Tongue (tissue), 2 donors: Measurements from ENCODE around the gene NBPF12. TPM values are rescaled to one million over a fixed set of nuclear protein-coding genes. Genes with fewer than 3 reads are reported as not detected.
"Not testable (repeated sequence)": the region's sequence is repeated elsewhere in the genome, so short reads cannot be mapped to it uniquely, and the experiment has no call there.

ENCODE experiments used
- DNase-seq: peaks from one replicate; pipeline ENCODE4 v3.0.0-alpha.2; 2015
- total RNA-seq: library from RNA; depleted of rRNA; stranded (reverse); fragments of >200 nt; gene quantifications from one replicate; pipeline ENCODE4 v1.2.3, GENCODE V29; 2014

Gene NBPF12, protein sequence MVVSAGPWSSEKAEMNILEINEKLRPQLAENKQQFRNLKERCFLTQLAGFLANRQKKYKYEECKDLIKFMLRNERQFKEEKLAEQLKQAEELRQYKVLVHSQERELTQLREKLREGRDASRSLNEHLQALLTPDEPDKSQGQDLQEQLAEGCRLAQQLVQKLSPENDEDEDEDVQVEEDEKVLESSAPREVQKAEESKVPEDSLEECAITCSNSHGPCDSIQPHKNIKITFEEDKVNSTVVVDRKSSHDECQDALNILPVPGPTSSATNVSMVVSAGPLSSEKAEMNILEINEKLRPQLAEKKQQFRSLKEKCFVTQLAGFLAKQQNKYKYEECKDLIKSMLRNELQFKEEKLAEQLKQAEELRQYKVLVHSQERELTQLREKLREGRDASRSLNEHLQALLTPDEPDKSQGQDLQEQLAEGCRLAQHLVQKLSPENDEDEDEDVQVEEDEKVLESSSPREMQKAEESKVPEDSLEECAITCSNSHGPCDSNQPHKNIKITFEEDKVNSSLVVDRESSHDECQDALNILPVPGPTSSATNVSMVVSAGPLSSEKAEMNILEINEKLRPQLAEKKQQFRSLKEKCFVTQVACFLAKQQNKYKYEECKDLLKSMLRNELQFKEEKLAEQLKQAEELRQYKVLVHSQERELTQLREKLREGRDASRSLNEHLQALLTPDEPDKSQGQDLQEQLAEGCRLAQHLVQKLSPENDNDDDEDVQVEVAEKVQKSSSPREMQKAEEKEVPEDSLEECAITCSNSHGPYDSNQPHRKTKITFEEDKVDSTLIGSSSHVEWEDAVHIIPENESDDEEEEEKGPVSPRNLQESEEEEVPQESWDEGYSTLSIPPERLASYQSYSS (N-terminal part only)
- 16.2 TPM for total RNA-seq

DNA sequence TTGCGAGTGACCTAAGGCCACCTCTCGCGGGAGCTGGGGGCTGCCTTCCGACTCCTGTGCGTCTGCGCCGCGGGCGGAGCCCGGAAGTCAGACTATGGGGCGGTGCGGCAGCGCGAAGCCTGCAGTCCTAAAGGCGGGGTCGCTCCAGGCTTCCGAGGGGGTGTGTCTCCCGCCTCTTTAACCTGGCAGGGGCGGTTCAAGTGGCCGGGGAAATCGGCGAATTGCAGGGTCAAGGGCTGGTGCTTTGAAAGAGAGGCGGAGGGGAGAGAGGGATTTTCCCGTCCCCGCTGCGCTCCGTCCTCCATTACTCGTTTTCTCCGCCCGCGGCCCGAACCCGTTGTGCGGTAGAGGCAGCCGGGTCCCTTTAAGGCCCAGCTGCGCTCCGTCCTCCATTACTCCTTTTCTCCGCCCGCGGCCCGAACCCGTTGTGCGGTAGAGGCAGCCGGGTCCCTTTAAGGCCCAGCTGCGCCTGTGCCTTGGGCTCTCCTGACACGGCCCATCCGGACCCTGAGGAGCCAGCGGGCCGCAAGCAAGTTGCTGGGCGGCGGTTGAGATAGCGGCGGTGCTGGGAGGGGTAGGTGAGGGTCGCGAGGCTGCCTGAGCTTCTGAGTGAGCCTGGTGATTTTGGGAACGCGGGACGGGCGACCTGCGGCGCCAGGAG is at the start of gene NBPF12:
Gene NBPF12, plus strand, starts transcription at position 83 of the 661 bp plus-strand sequence. CDS start 21,820 bp downstream, outside the sequence.
- peak; percentile 95 for DNase-seq

DNA sequence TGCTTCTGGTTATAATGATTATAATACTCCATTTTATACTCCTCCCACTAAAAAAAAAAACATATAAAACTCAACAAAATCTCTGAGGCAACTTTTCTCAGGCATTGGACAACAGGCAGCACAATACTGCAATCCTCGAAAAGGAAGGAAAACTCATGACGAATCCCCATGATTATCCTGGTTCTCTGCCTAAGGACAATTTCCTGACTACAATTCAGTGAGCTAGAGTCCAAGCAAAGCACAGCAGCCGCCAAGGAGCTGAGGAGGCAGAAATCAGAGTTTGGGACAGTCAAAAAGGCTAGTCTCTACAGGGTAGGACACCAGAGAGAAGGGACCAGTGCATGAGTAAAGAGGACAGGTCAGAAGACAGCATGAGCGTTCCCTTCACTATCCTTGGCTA is 46.8 kb upstream of the NBPF12 start:
- not testable (repeated sequence) for DNase-seq

DNA sequence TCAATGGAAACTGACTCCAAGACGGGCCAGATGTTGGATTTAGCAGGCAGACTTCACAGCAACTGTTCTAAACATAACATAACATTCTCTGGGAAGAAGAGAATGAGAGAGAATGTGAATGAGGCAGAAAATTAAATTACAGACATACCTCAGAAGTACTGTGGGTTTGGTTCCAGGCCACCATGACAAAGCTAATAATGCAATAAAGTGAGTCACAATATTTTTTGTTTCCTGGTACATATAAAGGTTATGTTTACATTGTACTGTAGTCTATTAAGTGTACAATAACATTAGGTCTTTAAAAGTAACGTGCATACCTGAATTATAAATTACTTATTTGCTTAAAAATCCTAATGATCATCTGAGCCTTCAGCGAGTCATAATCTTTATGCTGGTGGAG is 45.8 kb upstream of the NBPF12 start:
- DNase-seq = not testable (repeated sequence)

DNA sequence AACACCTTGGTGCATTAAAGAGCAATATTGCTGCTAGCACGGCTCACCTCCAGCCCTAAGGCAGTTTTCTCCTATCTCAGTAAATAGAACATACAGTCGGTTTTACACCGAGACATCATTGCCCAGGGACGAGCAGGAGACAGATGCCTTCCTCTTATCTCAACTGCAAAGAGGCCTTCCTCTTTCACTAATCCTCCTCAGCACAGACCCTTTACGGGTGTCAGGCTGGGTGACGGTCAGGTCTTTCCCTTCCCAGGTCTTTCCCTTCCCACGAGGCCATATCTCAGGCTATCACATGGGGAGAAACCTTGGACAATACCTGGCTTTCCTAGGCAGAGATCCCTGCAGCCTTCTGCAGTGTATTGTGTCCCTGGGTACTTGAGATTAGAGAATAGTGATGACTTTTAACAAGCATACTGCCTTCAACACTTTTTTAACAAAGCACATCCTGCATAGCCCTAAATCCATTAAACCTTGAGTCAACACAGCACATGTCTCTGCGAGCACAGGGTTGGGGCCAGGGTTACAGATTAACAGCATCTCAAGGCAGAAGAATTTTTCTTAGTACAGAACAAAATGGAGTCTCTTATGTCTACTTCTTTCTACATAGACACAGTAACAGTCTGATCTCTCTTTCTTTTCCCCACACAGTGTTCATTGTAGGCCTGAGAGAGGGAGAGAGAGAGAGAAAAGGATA is 30.4 kb upstream of the NBPF12 start:
- not testable (repeated sequence) for DNase-seq

DNA sequence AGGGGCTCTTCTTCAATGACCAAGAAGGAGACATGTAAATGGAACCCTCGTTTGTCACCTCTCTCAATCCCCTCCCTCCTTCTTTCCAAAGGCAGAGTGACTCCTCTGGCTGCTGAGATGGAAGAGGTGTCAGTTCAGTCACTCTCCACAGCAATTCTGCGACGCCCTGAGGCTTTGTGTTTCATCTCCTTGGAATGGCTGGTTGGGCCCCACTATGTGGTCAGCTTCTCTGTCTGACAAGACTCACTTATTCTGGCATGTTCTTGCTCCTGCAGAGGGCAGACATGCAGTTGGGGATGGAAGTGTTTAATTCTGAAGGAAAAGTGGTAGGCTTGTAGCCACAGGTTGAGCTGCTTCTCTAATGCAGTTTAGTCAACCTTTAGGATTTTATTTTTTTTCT is 25.1 kb upstream of the NBPF12 start:
- DNase-seq = not testable (repeated sequence)

DNA sequence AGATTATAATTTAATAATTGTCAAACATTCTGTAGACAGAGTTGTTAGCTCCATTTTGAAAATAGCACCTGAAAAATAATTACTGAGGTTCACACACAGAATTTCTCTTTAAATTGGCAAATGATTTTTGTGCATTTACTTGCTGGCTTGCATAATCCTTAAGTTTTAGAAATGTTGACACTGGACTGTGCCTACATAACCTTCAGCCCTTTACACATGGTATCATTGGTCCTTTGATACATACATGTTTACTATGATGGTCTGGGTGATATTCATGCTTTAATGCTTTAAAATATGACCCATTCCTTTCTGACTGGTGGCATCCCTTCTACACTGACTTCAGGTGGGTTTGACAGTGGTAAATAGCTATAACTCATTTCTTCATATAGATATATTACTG is 17.3 kb upstream of the NBPF12 start:
- DNase-seq = not testable (repeated sequence)

DNA sequence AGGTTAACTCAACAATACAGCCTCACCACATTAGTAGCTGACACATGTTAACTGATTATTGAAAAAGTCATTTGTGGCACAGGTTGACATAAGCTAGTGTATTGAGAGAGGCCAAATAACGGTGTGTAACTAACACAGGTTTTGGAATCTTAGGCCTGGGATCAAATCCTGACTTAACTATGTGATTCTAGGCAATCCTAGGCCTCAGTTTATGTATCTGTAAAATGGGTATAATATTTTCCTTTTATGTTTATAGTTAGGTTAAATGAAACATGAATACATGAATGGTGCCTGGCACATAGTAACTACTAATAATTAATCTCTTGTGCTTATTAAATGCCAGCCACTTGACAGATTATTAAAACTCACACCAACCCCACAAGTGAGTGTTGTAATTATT is 15.5 kb upstream of the NBPF12 start:
- not testable (repeated sequence) for DNase-seq

DNA sequence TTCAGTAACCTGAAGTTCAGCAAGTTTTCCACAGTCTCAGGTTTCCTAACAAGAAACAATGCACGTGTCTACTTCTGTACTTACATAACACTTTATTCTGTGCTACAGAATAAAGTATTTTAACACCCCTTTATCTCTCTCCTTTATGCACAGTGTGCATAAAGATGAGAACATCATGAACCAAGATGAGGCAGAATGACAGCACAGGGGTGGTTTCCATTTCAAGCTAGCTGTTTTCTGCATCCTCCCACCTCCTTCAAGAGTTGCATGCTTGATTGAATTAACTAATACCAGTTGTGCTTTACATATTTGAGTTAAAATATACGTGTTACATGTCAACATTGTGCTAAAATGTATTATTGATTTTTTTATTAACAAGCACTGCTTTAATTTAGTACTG is 14.0 kb upstream of the NBPF12 start:
- DNase-seq = not testable (repeated sequence)

DNA sequence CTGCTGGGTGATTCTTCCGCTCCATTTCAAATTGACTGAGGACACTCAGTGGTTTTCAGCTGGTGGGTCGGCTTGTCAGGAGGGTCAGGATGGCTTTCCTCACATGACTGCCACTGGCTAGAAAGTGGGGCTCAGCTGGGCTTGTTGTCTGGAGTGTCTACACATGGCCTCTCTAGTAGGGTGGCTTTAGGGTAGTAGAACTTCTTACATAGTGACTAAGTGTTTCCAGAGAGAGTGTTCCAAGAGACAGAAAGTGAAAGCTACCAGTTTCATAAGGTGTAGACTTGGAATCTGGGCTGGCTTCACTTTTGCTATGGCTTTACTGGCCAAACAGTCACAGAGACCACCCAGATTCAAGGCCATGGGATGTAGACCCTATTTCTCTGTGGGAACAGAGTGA is 11.7 kb upstream of the NBPF12 start:
- DNase-seq = not testable (repeated sequence)

DNA sequence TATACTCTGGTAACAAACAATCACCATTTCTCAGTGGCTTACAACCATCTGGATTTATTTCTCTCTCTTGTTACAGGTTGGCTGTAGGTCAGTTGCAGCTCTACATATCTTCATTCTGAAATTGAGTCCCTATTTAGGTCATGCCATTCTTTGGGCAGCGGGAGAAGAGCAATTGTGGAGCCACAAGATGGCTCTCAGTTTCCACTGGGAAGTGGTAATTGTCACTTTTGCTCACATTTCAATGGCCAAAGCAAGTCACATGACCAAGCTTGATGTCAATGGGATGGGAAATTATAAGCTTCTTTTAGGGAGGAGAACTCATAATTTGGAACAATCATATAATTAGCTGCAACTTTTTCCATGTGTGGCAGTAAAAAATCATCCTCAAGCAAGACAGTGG is 7.9 kb upstream of the NBPF12 start:
- not testable (repeated sequence) for DNase-seq

DNA sequence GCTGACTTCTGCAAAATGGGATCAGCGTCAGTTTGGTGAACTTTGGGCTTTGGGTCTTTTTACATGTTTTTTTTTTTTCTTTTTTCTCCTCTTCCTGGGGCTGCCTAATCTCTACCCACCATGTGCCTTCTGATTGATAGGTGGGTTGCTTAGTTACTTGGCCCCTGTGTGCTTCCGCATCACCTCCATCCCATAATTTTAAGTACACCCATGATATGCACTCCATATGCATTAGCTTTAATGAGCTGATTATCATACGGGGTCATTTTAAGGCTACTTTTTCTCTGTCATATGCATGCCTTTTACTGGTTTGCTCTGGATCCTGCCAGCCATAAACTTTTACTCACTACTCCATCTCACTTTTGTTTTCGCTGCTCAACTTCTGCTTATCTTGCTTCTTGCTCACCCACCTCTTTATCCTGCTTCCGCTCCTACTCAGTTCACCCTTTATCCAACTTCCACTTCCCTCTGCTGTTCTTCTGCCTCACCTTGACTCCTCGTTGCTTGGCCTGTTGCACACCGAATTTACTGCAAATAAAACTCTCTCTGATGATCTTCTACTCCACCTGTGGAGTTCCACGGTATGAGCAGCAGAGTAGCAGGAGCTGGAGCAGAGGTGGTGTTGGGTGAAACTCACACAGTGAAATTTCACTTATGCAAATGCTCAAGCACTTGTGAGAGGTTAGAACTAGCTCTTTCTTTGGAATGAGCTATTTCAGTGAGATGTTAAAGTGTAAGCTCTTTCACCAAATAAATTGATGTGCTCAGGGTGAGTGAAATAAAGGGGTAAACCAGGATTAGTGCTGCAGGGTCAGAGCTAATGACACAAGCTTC is 3.5 kb upstream of the NBPF12 start:
- DNase-seq = not testable (repeated sequence)

DNA sequence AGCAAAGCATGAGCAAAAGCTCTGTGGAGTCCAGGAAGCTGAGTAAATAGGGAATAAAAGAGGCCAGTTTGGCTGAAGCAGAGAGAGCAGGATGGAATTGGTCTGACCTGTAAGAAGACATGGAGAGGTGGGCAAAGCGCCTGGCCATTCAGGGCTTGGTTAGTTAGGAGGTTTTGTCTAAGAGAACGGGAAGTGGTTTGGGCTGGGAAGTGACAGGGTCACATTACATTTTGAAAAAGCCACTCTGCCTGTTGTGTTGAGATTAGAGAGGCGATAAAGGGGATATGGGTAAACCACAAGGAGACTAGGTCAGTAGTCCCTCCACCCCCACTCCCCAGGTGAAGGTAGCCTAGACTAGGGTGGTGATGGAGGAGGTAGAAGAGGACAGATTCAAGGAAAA is 662 bp upstream of the NBPF12 start:
- not testable (repeated sequence) for DNase-seq

DNA sequence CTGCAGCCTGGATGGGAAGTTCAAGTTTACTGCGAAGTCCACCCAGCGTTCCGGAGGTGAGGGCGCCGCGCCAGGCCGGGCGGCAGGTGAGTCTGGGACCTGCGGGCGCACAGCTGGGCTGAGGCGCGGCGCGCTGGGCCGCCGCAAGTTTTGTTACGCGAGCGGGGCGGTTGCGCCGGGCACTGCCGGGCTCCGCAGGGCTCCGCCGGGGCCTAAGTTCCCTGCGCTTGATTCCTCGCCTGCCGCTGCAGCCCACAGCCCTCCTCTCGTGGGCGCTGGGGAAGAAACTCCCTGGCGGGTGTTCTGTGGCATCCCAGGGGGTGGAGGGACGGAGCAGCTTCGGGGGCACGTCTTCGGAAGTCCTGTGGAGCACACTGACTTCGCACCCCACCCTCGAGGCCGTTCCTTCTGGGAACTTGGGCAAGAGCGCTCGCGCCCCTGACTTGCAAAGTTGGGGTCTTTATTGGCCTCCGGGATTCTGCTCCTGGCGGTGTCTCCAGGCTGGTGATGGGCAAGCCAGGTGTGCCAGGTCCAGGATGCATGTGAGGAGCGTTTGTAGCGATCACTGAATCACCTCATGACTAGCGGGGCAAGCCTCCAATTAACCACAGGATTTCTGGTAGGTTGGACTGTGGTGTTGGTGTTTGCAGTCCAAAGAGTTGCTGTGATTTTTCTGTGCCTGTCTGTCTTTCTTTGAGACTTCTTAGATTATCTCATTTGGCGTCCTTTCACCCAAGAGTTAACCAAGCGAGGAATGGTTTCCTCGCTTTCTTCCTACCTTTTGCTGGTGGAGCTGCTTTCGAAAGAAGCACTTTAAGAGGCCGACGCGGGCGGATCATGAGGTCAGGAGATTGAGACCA is 1.0 kb downstream of the NBPF12 start:
- DNase-seq = peak; percentile 22

DNA sequence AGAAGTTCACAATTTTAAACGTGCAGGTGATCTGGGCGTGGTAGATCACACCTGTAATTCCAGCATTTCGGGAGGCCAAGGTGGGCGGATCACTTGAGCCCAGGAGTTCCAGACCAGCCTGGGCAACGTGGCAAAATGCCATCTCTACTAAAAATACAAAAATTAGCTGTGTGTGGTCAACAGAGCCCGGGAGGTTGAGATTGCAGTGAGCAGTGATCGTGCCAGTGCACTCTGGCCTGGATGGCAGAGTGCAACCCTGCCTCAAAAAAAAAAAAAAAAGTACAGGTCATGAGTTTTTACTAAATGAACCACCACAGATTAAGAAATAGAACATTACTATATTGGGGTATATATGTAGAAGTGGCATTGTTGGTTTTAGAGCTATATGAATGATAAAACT is 2.2 kb downstream of the NBPF12 start:
- DNase-seq = not testable (repeated sequence)

DNA sequence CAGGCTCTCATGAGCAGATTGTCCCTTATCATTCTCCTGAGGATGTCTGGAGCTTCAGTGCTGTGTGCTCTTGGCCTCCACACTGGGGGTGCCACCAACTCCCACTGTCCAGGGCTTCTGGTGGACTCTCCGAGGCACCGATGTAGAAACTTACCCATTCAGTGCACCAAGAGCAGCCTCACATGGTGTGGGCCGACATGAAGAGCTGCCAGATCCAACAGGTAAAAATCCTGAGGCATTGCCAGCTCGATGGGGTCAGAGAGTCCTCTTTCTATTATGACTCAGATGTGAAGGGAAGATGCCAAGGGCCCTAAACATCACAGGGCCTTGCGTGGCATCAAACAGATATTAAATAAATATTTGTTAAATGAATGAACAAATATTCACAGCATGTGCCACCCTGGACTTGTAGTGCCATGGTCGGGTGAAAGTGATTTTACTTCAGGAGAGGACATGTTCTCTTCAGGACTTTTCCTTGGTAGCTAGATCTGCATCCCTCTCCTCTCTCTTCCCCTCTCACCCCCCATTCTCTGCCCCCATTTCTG is 5.3 kb downstream of the NBPF12 start:
- DNase-seq = not testable (repeated sequence)

DNA sequence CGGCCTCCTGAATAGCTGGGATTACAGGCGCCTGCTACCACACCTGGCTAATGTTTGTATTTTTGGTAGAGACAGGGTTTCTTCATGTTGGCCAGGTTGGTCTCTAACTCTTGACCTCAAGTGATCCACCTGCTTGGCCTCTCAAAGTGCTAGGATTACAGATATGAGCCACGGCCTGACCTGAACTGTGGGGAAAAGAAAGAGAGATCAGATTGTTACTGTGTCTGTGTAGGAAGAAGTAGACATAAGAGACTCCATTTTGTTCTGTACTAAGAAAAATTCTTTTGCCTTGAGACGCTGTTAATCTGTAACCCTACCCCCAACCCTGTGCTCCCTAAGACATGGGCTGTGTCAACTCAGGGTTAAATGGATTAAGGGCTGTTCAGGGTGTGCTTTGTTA is 10.0 kb downstream of the NBPF12 start:
- DNase-seq = not testable (repeated sequence)

DNA sequence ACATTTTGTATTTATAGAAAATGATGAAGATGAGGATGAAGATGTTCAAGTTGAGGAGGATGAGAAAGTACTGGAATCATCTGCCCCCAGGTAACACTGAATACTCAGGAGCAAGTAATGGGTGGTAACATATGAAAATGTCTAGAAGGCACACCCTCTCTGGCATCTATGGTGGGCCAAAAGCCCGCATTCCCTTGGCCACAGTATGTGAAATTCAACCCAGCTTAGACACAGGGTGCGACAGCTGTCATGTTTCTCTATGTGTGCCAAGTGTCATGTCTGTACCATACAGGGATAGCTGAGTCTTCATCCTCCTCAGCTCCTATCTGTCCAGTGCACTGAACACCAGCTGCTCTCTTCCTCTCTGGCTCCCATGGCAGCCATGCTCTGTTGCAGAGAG is 26.2 kb downstream of the NBPF12 start:
- peak; percentile 89 for DNase-seq

DNA sequence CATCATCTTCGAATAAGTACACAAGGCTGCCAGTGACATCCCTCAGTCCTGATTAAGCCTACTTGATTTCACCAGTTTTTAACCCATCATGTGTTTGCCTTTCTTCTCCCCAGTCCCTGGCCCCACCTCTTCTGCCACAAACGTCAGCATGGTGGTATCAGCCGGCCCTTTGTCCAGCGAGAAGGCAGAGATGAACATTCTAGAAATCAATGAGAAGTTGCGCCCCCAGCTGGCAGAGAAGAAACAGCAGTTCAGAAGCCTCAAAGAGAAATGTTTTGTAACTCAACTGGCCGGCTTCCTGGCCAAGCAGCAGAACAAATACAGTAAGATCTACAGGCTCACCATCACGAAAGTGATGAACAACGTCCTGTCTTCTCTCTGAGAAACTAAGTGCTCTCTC is 28.2 kb downstream of the NBPF12 start:
- DNase-seq = not testable (repeated sequence)

DNA sequence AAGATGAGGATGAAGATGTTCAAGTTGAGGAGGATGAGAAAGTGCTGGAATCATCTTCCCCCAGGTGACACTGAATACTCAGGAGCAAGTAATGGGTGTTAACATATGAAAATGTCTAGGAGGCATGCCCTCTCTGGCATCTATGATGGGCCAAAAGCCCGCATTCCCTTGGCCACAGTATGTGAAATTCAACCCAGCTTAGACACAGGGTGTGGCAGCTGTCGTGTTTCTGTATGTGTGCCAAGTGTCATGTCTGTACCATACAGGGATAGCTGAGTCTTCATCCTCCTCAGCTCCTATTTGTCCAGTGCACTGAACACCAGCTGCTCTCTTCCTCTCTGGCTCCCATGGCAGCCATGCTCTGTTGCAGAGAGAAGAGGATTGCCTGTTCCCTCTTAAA is 32.5 kb downstream of the NBPF12 start:
- peak; percentile 77 for DNase-seq

DNA sequence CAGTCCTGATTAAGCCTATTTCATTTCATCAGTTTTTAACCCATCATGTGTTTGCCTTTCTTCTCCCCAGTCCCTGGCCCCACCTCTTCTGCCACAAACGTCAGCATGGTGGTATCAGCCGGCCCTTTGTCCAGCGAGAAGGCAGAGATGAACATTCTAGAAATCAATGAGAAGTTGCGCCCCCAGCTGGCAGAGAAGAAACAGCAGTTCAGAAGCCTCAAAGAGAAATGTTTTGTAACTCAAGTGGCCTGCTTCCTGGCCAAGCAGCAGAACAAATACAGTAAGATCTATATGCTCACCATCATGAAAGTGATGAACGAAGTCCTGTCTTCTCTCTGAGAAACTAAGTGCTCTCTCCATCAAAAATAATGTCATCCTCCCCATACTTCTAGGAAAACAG is 34.6 kb downstream of the NBPF12 start:
- not testable (repeated sequence) for DNase-seq
